ENCODE data around the gene TGFB1I1. TPM values are rescaled to one million over a fixed set of nuclear protein-coding genes. Genes with fewer than 3 reads are reported as not detected.

Gene TGFB1I1
- total RNA-seq, 1 donor from 2014 or later = 221 TPM

GRCh38 chr16:31467151-31467773 is 4.7 kb upstream of the TGFB1I1 start:
- H3K36me3 Mint-ChIP-seq (ENCODE audit: low read depth) = peaks cover 20% of the 10 kb centered on the region
- peaks cover 20% of the 10 kb centered on the region for H3K4me1 Mint-ChIP-seq (ENCODE audit: low read depth)
- no peak overlapping the region for H3K4me3 Mint-ChIP-seq (ENCODE audit: unreplicated experiment)
- no peaks in the 10 kb centered on the region for H3K27me3 Mint-ChIP-seq (ENCODE audit: low read depth)
- no peak for DNase-seq (ENCODE audit: low spot score)
- no peaks in the 10 kb centered on the region for H3K9me3 Mint-ChIP-seq (ENCODE audit: low read depth)
- TF ChIP-seq CTCF (IDR thresholded peaks at IDR 0.05) = no peak
- peak overlapping the region; percentile 78 for H3K27ac Mint-ChIP-seq (ENCODE audit: unreplicated experiment)

- Mint-ChIP-seq H3K27ac (ENCODE audit: unreplicated experiment) (no peak overlapping the region), H3K36me3 (ENCODE audit: low read depth) (peaks cover 20% of the 10 kb centered on the region), H3K4me3 (ENCODE audit: unreplicated experiment) (no peak overlapping the region), H3K4me1 (ENCODE audit: low read depth) (peaks cover 25% of the 10 kb centered on the region), H3K27me3 (ENCODE audit: low read depth) (no peaks in the 10 kb centered on the region), H3K9me3 (ENCODE audit: low read depth) (no peaks in the 10 kb centered on the region)
- no peak for DNase-seq (ENCODE audit: low spot score)
- TF ChIP-seq CTCF (IDR thresholded peaks at IDR 0.05) = no peak
These were observed 4.1 kb upstream of the TGFB1I1 start for GRCh38 chr16:31467858-31468257.

GRCh38 chr16:31470615-31471014 is 1.3 kb upstream of the TGFB1I1 start:
- Mint-ChIP-seq H3K4me1 (ENCODE audit: low read depth) (peaks cover 49% of the 10 kb centered on the region), H3K9me3 (ENCODE audit: low read depth) (no peaks in the 10 kb centered on the region), H3K27me3 (ENCODE audit: low read depth) (no peaks in the 10 kb centered on the region), H3K4me3 (ENCODE audit: unreplicated experiment) (peak overlapping the region; percentile 80), H3K27ac (ENCODE audit: unreplicated experiment) (peak overlapping the region; percentile 36), H3K36me3 (ENCODE audit: low read depth) (peaks cover 27% of the 10 kb centered on the region)
- no peak for TF ChIP-seq CTCF (IDR thresholded peaks at IDR 0.05)
- no peak for DNase-seq (ENCODE audit: low spot score)

GRCh38 chr16:31471241-31471874 is 594 bp upstream of the TGFB1I1 start:
- Mint-ChIP-seq H3K4me3 (ENCODE audit: unreplicated experiment) (peak overlapping the region; percentile 80), H3K27me3 (ENCODE audit: low read depth) (no peaks in the 10 kb centered on the region), H3K36me3 (ENCODE audit: low read depth) (peaks cover 28% of the 10 kb centered on the region), H3K27ac (ENCODE audit: unreplicated experiment) (peak overlapping the region; percentile 93), H3K9me3 (ENCODE audit: low read depth) (no peaks in the 10 kb centered on the region), H3K4me1 (ENCODE audit: low read depth) (peaks cover 54% of the 10 kb centered on the region)
- TF ChIP-seq CTCF (IDR thresholded peaks at IDR 0.05) = no peak
- no peak for DNase-seq (ENCODE audit: low spot score)

GRCh38 chr16:31472709-31473203 is 804 bp downstream of the TGFB1I1 start:
- Mint-ChIP-seq H3K9me3 (ENCODE audit: low read depth) (no peaks in the 10 kb centered on the region), H3K27me3 (ENCODE audit: low read depth) (no peaks in the 10 kb centered on the region), H3K4me1 (ENCODE audit: low read depth) (peaks cover 50% of the 10 kb centered on the region), H3K4me3 (ENCODE audit: unreplicated experiment) (peak overlapping the region; percentile 89), H3K27ac (ENCODE audit: unreplicated experiment) (peak overlapping the region; percentile 94), H3K36me3 (ENCODE audit: low read depth) (peaks cover 30% of the 10 kb centered on the region)
- DNase-seq (ENCODE audit: low spot score) = peak; percentile 96
- peak; percentile 85 for TF ChIP-seq CTCF (IDR thresholded peaks at IDR 0.05)
